HepG2 (cell line): ENCODE data around the gene LASP1. TPM values are rescaled to one million over a fixed set of nuclear protein-coding genes. Genes with fewer than 3 reads are reported as not detected.
A peak's percentile ranks its signal among the peaks of the same experiment; 100 is the strongest.

Experiments
- EEA1 ChIP-seq: sonication (generic); formaldehyde crosslinking; IDR thresholded peaks from 2 replicates; pipeline ENCODE4 v1.5.1; 2020; ENCODE audit warnings: mild to moderate bottlenecking, missing genetic modification reagents, borderline replicate concordance
- HHEX ChIP-seq: IDR thresholded peaks from 2 replicates; pipeline ENCODE4 v1.6.1; 2016; ENCODE audit warnings: control low read depth
- KDM2A ChIP-seq: sonication (generic); formaldehyde crosslinking; IDR thresholded peaks from 2 replicates; pipeline ENCODE4 v1.4.0; 2020; ENCODE audit warnings: low read depth, missing genetic modification reagents, borderline replicate concordance
- MAX ChIP-seq: IDR thresholded peaks from 2 replicates; pipeline ENCODE4 v1.6.1; 2012; ENCODE audit warnings: inconsistent platforms
- MIER3 ChIP-seq: IDR thresholded peaks from 2 replicates; pipeline ENCODE4 v1.6.1; 2016; ENCODE audit warnings: missing compliant biosample characterization, borderline replicate concordance
- MTF1 ChIP-seq: sonication (generic); formaldehyde crosslinking; IDR thresholded peaks from 2 replicates; pipeline ENCODE4 v1.5.0; 2020; ENCODE audit warnings: missing genetic modification reagents
- NAIF1 ChIP-seq: sonication (generic); formaldehyde crosslinking; IDR thresholded peaks from 2 replicates; pipeline ENCODE4 v1.5.0; 2020; ENCODE audit warnings: mild to moderate bottlenecking, missing genetic modification reagents, borderline replicate concordance
- NRL ChIP-seq: sonication (generic); formaldehyde crosslinking; IDR thresholded peaks from 2 replicates; pipeline ENCODE4 v1.5.0; 2020; ENCODE audit warnings: missing genetic modification reagents, mild to moderate bottlenecking, moderate library complexity, borderline replicate concordance
- RELA ChIP-seq: sonication (generic); formaldehyde crosslinking; IDR thresholded peaks from 2 replicates; pipeline ENCODE4 v1.4.0; 2020; ENCODE audit warnings: missing genetic modification reagents
- SMAD3 ChIP-seq: sonication (generic); formaldehyde crosslinking; IDR thresholded peaks from 2 replicates; pipeline ENCODE4 v1.4.0; 2020; ENCODE audit warnings: missing genetic modification reagents
- SRF ChIP-seq: IDR thresholded peaks from 2 replicates; pipeline ENCODE4 v1.6.1; 2011; ENCODE audit warnings: mild to moderate bottlenecking, low read depth, low read length, moderate library complexity
- SRSF1 ChIP-seq: fragments of 200-400 bp; formaldehyde crosslinking; optimal IDR thresholded peaks from 2 replicates; pipeline ENCODE3; 2017; ENCODE audit warnings: mild to moderate bottlenecking, low read depth, low read length, moderate library complexity
- SRY ChIP-seq: sonication (generic); formaldehyde crosslinking; IDR thresholded peaks from 2 replicates; pipeline ENCODE4 v1.8.0; 2022; ENCODE audit warnings: mild to moderate bottlenecking, missing genetic modification reagents
- ZBTB26 ChIP-seq: IDR thresholded peaks from 2 replicates; pipeline ENCODE4 v1.6.1; 2016; ENCODE audit warnings: missing compliant biosample characterization, missing genetic modification reagents, borderline replicate concordance
- ZFP37 ChIP-seq: sonication (generic); formaldehyde crosslinking; IDR thresholded peaks from 2 replicates; pipeline ENCODE4 v1.4.0; 2020; ENCODE audit warnings: missing genetic modification reagents, borderline replicate concordance
- ZNF547 ChIP-seq: sonication (generic); formaldehyde crosslinking; IDR thresholded peaks from 2 replicates; pipeline ENCODE4 v1.5.1; 2020; ENCODE audit warnings: mild to moderate bottlenecking, missing genetic modification reagents
- polyA plus RNA-seq, 8 experiments: library from polyadenylated mRNA; depleted of rRNA in 3 of 8; stranded (reverse) in 7 of 8; unstranded in 1 of 8; fragments of >200 nt; fragmentation: Illumina TruSeq in 4 of 8; extraction: Trizol in 4 of 8; gene quantifications; 2 replicates each; pipeline versions ENCODE4 v1.2.1 to v1.2.3, GENCODE V29; 2011 to 2016; ENCODE audit warnings: low read depth in 4 of 8, missing spikeins in 1 of 8, mixed read lengths in 1 of 8; ENCODE audit not compliant: insufficient read depth in 1 of 8
- total RNA-seq, 5 experiments: library from RNA; depleted of rRNA; stranded (reverse); fragments of >200 nt; fragmentation: Illumina TruSeq; extraction: Trizol; gene quantifications; 2 replicates each; pipeline ENCODE4 v1.2.3, GENCODE V29; 2016; ENCODE audit warnings: low read depth in 1 of 5
- TF ChIP-seq, protein P1 (sequence below): sonication (generic); formaldehyde crosslinking; IDR thresholded peaks from 2 replicates; pipeline ENCODE4 v1.5.1; 2020; ENCODE audit warnings: missing genetic modification reagents, mild to moderate bottlenecking, borderline replicate concordance
- TF ChIP-seq, protein P2 (sequence below): sonication (generic); formaldehyde crosslinking; IDR thresholded peaks from 2 replicates; pipeline ENCODE4 v1.5.1; 2020; ENCODE audit warnings: mild to moderate bottlenecking, moderate library complexity, missing genetic modification reagents
- TF ChIP-seq, protein P3 (sequence below): sonication (generic); formaldehyde crosslinking; IDR thresholded peaks from 2 replicates; pipeline ENCODE4 v1.4.0; 2020; ENCODE audit warnings: missing genetic modification reagents, borderline replicate concordance

The LASP1 gene
- total and polyA plus RNA-seq, 2 of the 13 experiments (the other 11 are each of a cell fraction or from before 2014, with no cell fraction given): 70.1 to 97.0 TPM

DNA sequence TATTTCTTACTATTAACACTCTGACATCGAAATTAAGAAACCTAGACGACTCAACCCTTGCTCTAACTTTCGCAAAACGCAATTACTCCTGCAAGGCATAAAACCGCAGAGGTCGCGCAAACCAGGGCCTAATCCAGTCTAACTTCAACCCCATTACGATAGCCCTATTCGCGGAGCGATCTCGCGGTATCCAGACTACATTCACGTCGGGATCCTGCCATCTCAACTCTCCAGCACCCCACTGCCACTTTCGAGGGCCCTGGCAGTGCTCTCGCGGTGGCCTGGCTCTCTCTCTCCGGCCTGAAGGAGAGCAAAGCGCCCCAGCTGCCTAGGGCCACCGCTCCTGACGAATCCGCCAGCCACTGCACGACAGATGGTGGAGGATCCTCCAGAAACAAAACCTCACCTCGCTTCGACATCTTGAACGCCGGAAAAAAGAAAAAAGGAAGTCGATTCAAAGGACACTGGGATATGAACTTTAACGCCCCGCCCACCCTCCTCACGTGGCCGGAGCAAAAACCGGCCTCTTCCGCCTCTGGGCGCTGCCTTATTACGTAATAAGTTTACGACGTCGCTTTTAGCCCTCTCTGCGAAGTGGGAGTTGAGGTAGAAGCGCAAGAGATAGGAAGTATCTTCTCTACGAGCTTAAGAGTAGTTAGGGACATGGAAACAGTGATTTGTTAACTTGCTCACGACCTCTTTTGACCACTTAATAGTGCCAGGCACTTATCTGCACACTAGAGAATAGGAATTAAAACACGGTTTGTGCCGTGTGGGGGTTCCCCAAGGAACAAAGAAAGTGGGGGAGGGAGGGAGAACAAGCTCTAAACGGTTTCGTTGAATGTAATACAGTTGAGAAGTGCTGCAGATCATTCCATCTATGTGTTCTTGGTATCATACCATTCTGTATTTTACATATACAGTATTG, 16.3 kb upstream of the LASP1 start, which contains the start of gene RPL23 (continued):
- TF ChIP-seq NRL (CRISPR knock-in tag) (peak; percentile 99), MIER3 (peak; percentile 86; the same call in 1 of the 2 replicates), EEA1 (CRISPR knock-in tag) (no peak; the same call in 1 of the 2 replicates), HHEX (no peak), SMAD3 (CRISPR knock-in tag) (peak; percentile 95), ZNF547 (peak; percentile 93), MTF1 (peak; percentile 86; the same call in 1 of the 2 replicates), SRY (CRISPR knock-in tag) (peak; percentile 96), KDM2A (CRISPR knock-in tag) (peak; percentile 94), ZFP37 (peak; percentile 92), ZBTB26 (CRISPR knock-in tag) (peak; percentile 81), SRSF1 (peak; percentile 77), RELA (CRISPR knock-in tag) (0 out of 2 replicates have a peak, but pooled peaks have one; percentile 40), SRF (peak; percentile 80), MAX (peak; percentile 98), NAIF1 (CRISPR knock-in tag) (peak; percentile 97)
- TF ChIP-seq, protein P1, sequence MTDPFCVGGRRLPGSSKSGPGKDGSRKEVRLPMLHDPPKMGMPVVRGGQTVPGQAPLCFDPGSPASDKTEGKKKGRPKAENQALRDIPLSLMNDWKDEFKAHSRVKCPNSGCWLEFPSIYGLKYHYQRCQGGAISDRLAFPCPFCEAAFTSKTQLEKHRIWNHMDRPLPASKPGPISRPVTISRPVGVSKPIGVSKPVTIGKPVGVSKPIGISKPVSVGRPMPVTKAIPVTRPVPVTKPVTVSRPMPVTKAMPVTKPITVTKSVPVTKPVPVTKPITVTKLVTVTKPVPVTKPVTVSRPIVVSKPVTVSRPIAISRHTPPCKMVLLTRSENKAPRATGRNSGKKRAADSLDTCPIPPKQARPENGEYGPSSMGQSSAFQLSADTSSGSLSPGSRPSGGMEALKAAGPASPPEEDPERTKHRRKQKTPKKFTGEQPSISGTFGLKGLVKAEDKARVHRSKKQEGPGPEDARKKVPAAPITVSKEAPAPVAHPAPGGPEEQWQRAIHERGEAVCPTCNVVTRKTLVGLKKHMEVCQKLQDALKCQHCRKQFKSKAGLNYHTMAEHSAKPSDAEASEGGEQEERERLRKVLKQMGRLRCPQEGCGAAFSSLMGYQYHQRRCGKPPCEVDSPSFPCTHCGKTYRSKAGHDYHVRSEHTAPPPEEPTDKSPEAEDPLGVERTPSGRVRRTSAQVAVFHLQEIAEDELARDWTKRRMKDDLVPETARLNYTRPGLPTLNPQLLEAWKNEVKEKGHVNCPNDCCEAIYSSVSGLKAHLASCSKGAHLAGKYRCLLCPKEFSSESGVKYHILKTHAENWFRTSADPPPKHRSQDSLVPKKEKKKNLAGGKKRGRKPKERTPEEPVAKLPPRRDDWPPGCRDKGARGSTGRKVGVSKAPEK: peak; percentile 6; the same call in 1 of the 2 replicates
- TF ChIP-seq, protein P2, sequence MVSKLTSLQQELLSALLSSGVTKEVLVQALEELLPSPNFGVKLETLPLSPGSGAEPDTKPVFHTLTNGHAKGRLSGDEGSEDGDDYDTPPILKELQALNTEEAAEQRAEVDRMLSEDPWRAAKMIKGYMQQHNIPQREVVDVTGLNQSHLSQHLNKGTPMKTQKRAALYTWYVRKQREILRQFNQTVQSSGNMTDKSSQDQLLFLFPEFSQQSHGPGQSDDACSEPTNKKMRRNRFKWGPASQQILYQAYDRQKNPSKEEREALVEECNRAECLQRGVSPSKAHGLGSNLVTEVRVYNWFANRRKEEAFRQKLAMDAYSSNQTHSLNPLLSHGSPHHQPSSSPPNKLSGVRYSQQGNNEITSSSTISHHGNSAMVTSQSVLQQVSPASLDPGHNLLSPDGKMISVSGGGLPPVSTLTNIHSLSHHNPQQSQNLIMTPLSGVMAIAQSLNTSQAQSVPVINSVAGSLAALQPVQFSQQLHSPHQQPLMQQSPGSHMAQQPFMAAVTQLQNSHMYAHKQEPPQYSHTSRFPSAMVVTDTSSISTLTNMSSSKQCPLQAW: peak; percentile 97
- TF ChIP-seq, protein P3, sequence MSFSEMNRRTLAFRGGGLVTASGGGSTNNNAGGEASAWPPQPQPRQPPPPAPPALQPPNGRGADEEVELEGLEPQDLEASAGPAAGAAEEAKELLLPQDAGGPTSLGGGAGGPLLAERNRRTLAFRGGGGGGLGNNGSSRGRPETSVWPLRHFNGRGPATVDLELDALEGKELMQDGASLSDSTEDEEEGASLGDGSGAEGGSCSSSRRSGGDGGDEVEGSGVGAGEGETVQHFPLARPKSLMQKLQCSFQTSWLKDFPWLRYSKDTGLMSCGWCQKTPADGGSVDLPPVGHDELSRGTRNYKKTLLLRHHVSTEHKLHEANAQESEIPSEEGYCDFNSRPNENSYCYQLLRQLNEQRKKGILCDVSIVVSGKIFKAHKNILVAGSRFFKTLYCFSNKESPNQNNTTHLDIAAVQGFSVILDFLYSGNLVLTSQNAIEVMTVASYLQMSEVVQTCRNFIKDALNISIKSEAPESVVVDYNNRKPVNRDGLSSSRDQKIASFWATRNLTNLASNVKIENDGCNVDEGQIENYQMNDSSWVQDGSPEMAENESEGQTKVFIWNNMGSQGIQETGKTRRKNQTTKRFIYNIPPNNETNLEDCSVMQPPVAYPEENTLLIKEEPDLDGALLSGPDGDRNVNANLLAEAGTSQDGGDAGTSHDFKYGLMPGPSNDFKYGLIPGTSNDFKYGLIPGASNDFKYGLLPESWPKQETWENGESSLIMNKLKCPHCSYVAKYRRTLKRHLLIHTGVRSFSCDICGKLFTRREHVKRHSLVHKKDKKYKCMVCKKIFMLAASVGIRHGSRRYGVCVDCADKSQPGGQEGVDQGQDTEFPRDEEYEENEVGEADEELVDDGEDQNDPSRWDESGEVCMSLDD (CRISPR knock-in tag): peak; percentile 86; the same call in 1 of the 2 replicates
